ENCODE results near the gene PRKG2. TPM values are rescaled to one million over a fixed set of nuclear protein-coding genes. Genes with fewer than 3 reads are reported as not detected.

The PRKG2 gene
- total and polyA plus RNA-seq, 12 donors: 0.16 to 0.55 (median 0.20) TPM; not detected in 6

DNA sequence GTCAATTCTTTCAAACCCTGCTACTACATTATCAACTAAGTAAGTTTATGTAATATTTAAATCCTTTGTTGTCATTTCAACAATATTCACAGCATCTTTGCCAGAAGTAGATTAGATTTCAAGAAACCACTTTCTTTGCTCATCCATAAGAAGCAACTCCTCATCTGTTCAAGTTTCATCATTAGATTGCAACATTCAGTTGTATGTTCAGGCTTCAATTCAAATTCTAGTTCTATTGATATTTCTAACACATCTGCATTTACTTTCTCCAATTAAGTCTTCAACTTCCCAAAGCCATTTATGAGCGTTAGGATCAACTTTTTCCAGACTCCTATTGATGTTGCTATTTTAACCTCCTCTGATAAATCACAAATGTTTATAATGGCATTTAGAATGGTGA is 118.5 kb downstream of the PRKG2 start:
- no peaks in the 10 kb centered on the region for H3K4me1 ChIP-seq (replicated peaks in 1 of 2)
- WGBS, 4 donors: 71 to 92% (median 81%) methylated on average over 1 of the region's 1 CpG
- no peaks in the 10 kb centered on the region for H3K27me3 ChIP-seq
- H3K4me3 ChIP-seq: no peak overlapping the region
- no peak for DNase-seq
- intact Hi-C loops (cut with DNase I): no loop called here
- no peaks in the 10 kb centered on the region for H3K9me3 ChIP-seq (replicated peaks in 1 of 3)
- TF ChIP-seq POLR2A (IDR thresholded peaks at IDR 0.05): no peak
- TF ChIP-seq, protein P1, sequence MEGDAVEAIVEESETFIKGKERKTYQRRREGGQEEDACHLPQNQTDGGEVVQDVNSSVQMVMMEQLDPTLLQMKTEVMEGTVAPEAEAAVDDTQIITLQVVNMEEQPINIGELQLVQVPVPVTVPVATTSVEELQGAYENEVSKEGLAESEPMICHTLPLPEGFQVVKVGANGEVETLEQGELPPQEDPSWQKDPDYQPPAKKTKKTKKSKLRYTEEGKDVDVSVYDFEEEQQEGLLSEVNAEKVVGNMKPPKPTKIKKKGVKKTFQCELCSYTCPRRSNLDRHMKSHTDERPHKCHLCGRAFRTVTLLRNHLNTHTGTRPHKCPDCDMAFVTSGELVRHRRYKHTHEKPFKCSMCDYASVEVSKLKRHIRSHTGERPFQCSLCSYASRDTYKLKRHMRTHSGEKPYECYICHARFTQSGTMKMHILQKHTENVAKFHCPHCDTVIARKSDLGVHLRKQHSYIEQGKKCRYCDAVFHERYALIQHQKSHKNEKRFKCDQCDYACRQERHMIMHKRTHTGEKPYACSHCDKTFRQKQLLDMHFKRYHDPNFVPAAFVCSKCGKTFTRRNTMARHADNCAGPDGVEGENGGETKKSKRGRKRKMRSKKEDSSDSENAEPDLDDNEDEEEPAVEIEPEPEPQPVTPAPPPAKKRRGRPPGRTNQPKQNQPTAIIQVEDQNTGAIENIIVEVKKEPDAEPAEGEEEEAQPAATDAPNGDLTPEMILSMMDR (IDR thresholded peaks at IDR 0.05): no peak
- no peaks in the 10 kb centered on the region for H3K36me3 ChIP-seq (replicated peaks in 1 of 2)
- H3K27ac ChIP-seq: no peak overlapping the region

DNA sequence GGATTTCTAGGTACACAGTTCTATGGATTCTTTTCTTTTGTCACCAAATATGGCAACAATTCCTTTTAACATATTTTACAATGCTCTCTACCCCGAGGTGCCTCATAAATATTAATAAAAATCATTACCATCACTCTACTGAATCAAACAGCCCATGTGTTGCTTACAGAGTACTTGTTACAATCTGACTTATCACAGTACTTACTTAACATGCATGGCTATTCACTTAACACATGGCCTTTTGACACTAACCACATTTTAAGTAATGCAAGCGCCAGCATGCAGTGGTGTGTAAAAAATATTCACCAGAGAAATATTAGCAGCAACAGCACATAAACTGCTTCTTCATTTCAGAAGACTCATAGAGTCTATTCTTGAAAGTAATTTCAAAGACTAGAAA is 119.6 kb downstream of the PRKG2 start:
- H3K4me1 ChIP-seq (replicated peaks in 1 of 2): no peaks in the 10 kb centered on the region
- H3K4me3 ChIP-seq: no peak overlapping the region
- TF ChIP-seq POLR2A (IDR thresholded peaks at IDR 0.05): no peak
- TF ChIP-seq, protein P1 (IDR thresholded peaks at IDR 0.05): no peak
- WGBS, 4 donors: 61 to 78% (median 65%) methylated on average over 2 of the region's 2 CpGs
- intact Hi-C loops (cut with DNase I): no loop called here
- no peaks in the 10 kb centered on the region for H3K36me3 ChIP-seq (replicated peaks in 1 of 2)
- DNase-seq: no peak
- H3K27ac ChIP-seq: no peak overlapping the region
- no peaks in the 10 kb centered on the region for H3K27me3 ChIP-seq
- no peaks in the 10 kb centered on the region for H3K9me3 ChIP-seq (replicated peaks in 1 of 3)

DNA sequence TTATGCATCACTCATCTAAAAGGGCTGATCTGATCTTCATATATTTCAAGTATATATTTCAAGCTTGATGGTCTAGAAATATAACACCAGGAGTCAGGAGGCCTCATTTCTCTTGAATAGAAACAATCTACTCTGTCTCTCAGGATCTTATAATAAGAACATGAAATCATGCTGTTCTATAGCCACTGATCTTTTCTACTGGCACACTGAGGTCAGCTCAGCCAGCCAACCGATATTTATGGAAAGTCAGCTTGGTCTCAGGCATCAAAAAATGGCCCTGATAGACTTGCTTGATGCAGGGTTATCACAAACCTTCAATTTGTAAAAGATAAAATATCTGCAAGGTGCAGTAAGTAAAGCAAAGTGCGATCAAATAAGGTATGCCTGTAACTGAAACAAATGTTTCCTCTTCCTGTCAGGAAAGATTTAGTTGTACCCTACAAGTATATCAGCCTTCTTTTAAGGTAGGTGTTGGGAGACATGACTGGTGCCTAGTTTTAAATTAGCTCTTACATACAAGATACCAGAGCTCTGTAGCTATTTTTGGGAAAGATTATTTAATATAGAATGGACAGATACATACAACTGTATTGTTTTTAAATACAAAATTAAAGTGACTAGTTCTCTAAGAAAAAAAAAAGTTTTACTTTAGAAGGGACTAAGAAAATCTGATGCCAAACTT is 121.2 kb downstream of the PRKG2 start:
- Histone ChIP-seq H3K27me3 (no peaks in the 10 kb centered on the region), H3K4me3 (no peak overlapping the region), H3K4me1 (replicated peaks in 1 of 2) (no peaks in the 10 kb centered on the region), H3K9me3 (replicated peaks in 1 of 3) (no peaks in the 10 kb centered on the region), H3K27ac (no peak overlapping the region), H3K36me3 (replicated peaks in 1 of 2) (no peaks in the 10 kb centered on the region)
- no peak for DNase-seq
- 71 to 80% (median 77%) methylated on average over 2 of the region's 2 CpGs for WGBS, 4 donors
- TF ChIP-seq, protein P1 (IDR thresholded peaks at IDR 0.05): no peak
- TF ChIP-seq POLR2A (IDR thresholded peaks at IDR 0.05): no peak
- intact Hi-C loops (cut with DNase I): no loop called here

DNA sequence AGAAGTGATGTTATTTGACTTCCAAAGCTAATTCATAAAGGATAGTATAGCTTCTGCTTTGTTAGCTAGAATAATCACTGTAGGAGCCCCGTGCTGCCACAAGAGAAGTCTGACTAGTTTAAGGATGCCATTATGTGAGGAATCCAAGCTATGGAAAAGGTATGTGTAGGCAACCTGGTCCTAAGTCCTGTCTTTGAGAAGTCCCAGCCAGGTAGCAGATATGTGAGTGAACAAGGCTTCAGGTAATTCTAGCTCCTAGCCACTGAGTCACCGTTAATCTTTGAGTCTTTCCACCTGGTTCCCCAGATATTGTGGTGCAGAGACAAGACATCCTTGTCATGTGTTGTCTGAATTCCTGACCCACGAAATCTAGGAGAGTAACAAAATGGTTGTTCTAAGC is 129.0 kb downstream of the PRKG2 start:
- Histone ChIP-seq H3K27ac (no peak overlapping the region), H3K4me3 (no peak overlapping the region), H3K4me1 (replicated peaks in 1 of 2) (no peaks in the 10 kb centered on the region), H3K36me3 (replicated peaks in 1 of 2) (no peaks in the 10 kb centered on the region), H3K9me3 (replicated peaks in 1 of 3) (no peaks in the 10 kb centered on the region), H3K27me3 (no peaks in the 10 kb centered on the region)
- intact Hi-C loops (cut with DNase I): no loop called here
- TF ChIP-seq, protein P1 (IDR thresholded peaks at IDR 0.05): no peak
- TF ChIP-seq POLR2A (IDR thresholded peaks at IDR 0.05): no peak
- WGBS, 4 donors: 67 to 81% (median 75%) methylated on average over 3 of the region's 3 CpGs
- DNase-seq: no peak
